GM12874 (cell line): ENCODE data around the gene S100A3.

Experiments
- CTCF ChIP-seq: IDR thresholded peaks from 2 replicates; pipeline ENCODE4 v1.5.1; 2011; ENCODE audit warnings: low read depth, mild to moderate bottlenecking, control low read depth, low read length, moderate library complexity; ENCODE audit not compliant: insufficient read depth

The S100A3 gene

GRCh38 chr1:153565529-153566374, 16.7 kb upstream of the S100A3 start, which contains the start of gene S100A2:
Gene S100A2 (minus strand): TSS chr1:153565844. CDS start chr1:153563877, 1,967 bp downstream.
- no peak for TF ChIP-seq CTCF

- TF ChIP-seq CTCF: no peak
Observed at GRCh38 chr1:153563991-153564390, 14.9 kb upstream of the S100A3 start.

- TF ChIP-seq CTCF: no peak
Observed at GRCh38 chr1:153563483-153563901, 14.4 kb upstream of the S100A3 start.

GRCh38 chr1:153561466-153561985, 12.5 kb upstream of the S100A3 start:
- TF ChIP-seq CTCF: no peak

GRCh38 chr1:153560771-153561465, 11.9 kb upstream of the S100A3 start:
- TF ChIP-seq CTCF: no peak

- TF ChIP-seq CTCF: no peak
Observed at GRCh38 chr1:153560241-153560640, 11.2 kb upstream of the S100A3 start.

GRCh38 chr1:153557877-153558276, 8.8 kb upstream of the S100A3 start:
- TF ChIP-seq CTCF: no peak
